Erythroblast (primary cell): ENCODE measurements around the gene TMEM120B.

ENCODE experiments used
- GATA1 ChIP-seq: IDR thresholded peaks from 2 replicates; pipeline ENCODE4 v1.6.1; 2011; ENCODE audit warnings: low read depth, mild to moderate bottlenecking, control low read depth, low read length, moderate library complexity
- POLR2A ChIP-seq: IDR thresholded peaks from 2 replicates; pipeline ENCODE4 v1.6.1; 2011; ENCODE audit warnings: mild to moderate bottlenecking, low read length

- no peak for TF ChIP-seq POLR2A
- TF ChIP-seq GATA1: no peak
Measured at GRCh38 chr12:121789233-121789781, 76.8 kb downstream of the TMEM120B start.
